SKM-1 treated with dmso at 0.1 percent for 144 hours (cell line): ENCODE data around the gene THSD7A.

Experiments
- DNase-seq: peaks from one replicate; lab custom pipeline; 2025; ENCODE audit not compliant: unreplicated experiment; lab: John Stamatoyannopoulos, UW

THSD7A gene

GRCh38 chr7:11427686-11428273 is 404.2 kb downstream of the THSD7A start:
- DNase-seq: peak; percentile 49

- no peak for DNase-seq
Measured at GRCh38 chr7:11424006-11424405, 408.0 kb downstream of the THSD7A start.

- no peak for DNase-seq
Measured at GRCh38 chr7:11420049-11420448, 411.9 kb downstream of the THSD7A start.

- no peak for DNase-seq
Measured at GRCh38 chr7:11416641-11417458, 415.1 kb downstream of the THSD7A start.

- DNase-seq: no peak
Measured at GRCh38 chr7:11415101-11415500, 416.9 kb downstream of the THSD7A start.

GRCh38 chr7:11413901-11414300 is 418.1 kb downstream of the THSD7A start:
- no peak for DNase-seq

- DNase-seq: no peak
Measured at GRCh38 chr7:11412036-11412435, 420.0 kb downstream of the THSD7A start.

GRCh38 chr7:11410656-11411644 is 421.0 kb downstream of the THSD7A start:
- DNase-seq: no peak

- no peak for DNase-seq
Measured at GRCh38 chr7:11404355-11404754, 427.6 kb downstream of the THSD7A start.

- no peak for DNase-seq
Measured at GRCh38 chr7:11403781-11404180, 428.2 kb downstream of the THSD7A start.

- no peak for DNase-seq
Measured at GRCh38 chr7:11394438-11394837, 437.6 kb downstream of the THSD7A start.

GRCh38 chr7:11379641-11380040 is 452.4 kb downstream of the THSD7A start:
- DNase-seq: no peak

GRCh38 chr7:11376529-11376928 is 455.5 kb downstream of the THSD7A start:
- DNase-seq: no peak

- no peak for DNase-seq
Measured at GRCh38 chr7:11374629-11375028, 457.4 kb downstream of the THSD7A start.

GRCh38 chr7:11373546-11374142 is 458.4 kb downstream of the THSD7A start:
- peak; percentile 21 for DNase-seq

GRCh38 chr7:11369696-11370095 is 462.3 kb downstream of the THSD7A start:
- DNase-seq: no peak

GRCh38 chr7:11366118-11366517 is 465.9 kb downstream of the THSD7A start:
- no peak for DNase-seq

GRCh38 chr7:11358637-11359036 is 473.4 kb downstream of the THSD7A start:
- no peak for DNase-seq

- DNase-seq: no peak
Measured at GRCh38 chr7:11355399-11356005, 476.5 kb downstream of the THSD7A start.

- DNase-seq: no peak
Measured at GRCh38 chr7:11346302-11346701, 485.7 kb downstream of the THSD7A start.

- no peak for DNase-seq
Measured at GRCh38 chr7:11345621-11346020, 486.4 kb downstream of the THSD7A start.
